Stimulated activated CD4-positive, alpha-beta T cell treated with anti-CD3 and anti-CD28 coated beads, TNF-alpha, amount 100 ng/mL, for 24 hours (primary cell): ENCODE data around the gene MAP1LC3B.
"Not testable (repeated sequence)": the region's sequence is repeated elsewhere in the genome, so short reads cannot be mapped to it uniquely, and the experiment has no call there.

Experiments
- DNase-seq, 3 experiments: peaks; one replicate each; pipeline ENCODE4 v3.0.0-alpha.2; 2020; ENCODE audit warnings: low read depth in 3 of 3

MAP1LC3B gene

GRCh38 chr16:87360862-87361610, 31.1 kb upstream of the MAP1LC3B start:
- no peak for DNase-seq

GRCh38 chr16:87361916-87362619, 30.1 kb upstream of the MAP1LC3B start:
- no peak for DNase-seq

- DNase-seq, result not testable (repeated sequence)
Measured at GRCh38 chr16:87362828-87363559, 29.1 kb upstream of the MAP1LC3B start.

GRCh38 chr16:87363771-87364455, 28.2 kb upstream of the MAP1LC3B start:
- no peak for DNase-seq

GRCh38 chr16:87365021-87365713, 27.0 kb upstream of the MAP1LC3B start:
- no peak for DNase-seq

GRCh38 chr16:87366288-87366687, 25.8 kb upstream of the MAP1LC3B start:
- DNase-seq, result no peak

GRCh38 chr16:87366930-87367329, 25.2 kb upstream of the MAP1LC3B start:
- DNase-seq, result no peak

GRCh38 chr16:87367529-87367928, 24.6 kb upstream of the MAP1LC3B start:
- no peak for DNase-seq

GRCh38 chr16:87368029-87368770, 23.9 kb upstream of the MAP1LC3B start:
- no peak for DNase-seq

GRCh38 chr16:87369117-87369765, 22.9 kb upstream of the MAP1LC3B start:
- DNase-seq, result no peak

- DNase-seq, result no peak
Measured at GRCh38 chr16:87369796-87370719, 22.1 kb upstream of the MAP1LC3B start.

GRCh38 chr16:87371261-87371866, 20.8 kb upstream of the MAP1LC3B start:
- DNase-seq, result no peak

GRCh38 chr16:87372305-87372704, 19.8 kb upstream of the MAP1LC3B start:
- no peak for DNase-seq

- DNase-seq, result no peak
Measured at GRCh38 chr16:87374313-87374712, 17.8 kb upstream of the MAP1LC3B start.

- DNase-seq, result no peak
Measured at GRCh38 chr16:87375426-87376135, 16.6 kb upstream of the MAP1LC3B start.

- no peak for DNase-seq
Measured at GRCh38 chr16:87376660-87377059, 15.5 kb upstream of the MAP1LC3B start.

- DNase-seq, result not testable (repeated sequence)
Measured at GRCh38 chr16:87379312-87379752, 12.8 kb upstream of the MAP1LC3B start.

- no peak for DNase-seq
Measured at GRCh38 chr16:87380403-87380802, 11.7 kb upstream of the MAP1LC3B start.
